Measurements from ENCODE around the gene TMEM255B.
"Not testable (repeated sequence)": the region's sequence is repeated elsewhere in the genome, so short reads cannot be mapped to it uniquely, and the experiment has no call there.

The TMEM255B gene

GRCh38 chr13:113735194-113735593 lies 23.8 kb upstream of the TMEM255B start:
- no peak for DNase-seq

DNA sequence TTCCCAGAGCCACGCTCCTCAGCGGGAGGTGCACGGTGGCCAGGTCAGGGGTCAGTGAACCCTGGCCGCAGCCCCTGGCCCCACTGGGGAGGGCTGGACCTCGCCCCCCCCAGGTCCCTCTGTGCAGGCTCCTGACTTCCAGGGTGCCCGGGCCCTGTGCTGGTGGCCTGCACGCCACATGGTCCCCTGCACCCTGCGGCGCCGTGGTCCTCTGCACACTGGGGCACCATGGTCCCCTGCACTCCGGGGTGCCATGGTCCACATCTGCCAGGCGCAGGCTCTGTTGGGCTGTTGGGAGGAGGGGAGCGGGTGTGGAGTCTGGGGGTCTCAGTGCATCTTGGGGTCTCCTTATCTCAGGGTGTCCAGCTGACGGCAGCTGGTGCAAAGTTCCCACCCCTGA lies 23.3 kb upstream of the TMEM255B start:
- no peak for DNase-seq

DNA sequence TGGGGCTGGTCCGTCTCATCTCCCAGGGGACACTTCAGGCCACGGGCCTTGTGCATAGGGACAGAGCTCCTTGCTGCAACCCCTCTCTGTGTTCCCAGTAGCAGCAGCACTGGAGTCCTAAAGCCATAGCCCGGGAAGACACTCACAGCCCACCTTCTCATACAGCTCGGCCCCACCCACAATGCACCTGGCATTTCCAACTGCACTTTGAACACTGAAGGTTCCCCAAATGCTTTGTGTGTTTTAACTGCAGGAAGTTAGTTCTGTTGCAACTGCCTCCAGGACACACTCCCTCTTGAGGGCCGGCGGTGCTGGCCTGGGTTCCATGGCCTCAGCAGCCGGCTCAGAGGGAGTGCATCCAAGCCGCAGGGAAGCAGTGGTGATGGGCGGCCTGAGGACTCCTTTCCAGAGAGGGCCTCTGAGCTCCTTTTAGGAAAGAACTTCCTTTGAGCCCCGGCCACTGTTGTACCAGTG lies 22.7 kb upstream of the TMEM255B start:
- DNase-seq: no peak

- DNase-seq: no peak
Observed at GRCh38 chr13:113737803-113738202, 21.2 kb upstream of the TMEM255B start.

GRCh38 chr13:113739527-113740285 lies 19.3 kb upstream of the TMEM255B start:
- no peak for DNase-seq

DNA sequence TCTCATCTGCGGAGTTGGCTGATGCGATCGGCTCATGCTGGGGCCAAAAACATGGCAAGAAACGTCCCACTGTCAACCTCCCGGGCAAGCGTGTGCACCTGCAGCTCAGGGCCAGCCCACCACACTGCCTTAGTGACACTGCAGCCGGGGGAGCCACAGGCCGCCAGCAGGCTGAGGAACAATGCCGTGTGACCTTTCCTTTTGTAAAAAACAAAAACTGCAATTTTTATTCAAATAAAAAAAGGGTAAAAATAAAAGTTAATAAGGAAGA lies 18.8 kb upstream of the TMEM255B start:
- no peak for DNase-seq

DNA sequence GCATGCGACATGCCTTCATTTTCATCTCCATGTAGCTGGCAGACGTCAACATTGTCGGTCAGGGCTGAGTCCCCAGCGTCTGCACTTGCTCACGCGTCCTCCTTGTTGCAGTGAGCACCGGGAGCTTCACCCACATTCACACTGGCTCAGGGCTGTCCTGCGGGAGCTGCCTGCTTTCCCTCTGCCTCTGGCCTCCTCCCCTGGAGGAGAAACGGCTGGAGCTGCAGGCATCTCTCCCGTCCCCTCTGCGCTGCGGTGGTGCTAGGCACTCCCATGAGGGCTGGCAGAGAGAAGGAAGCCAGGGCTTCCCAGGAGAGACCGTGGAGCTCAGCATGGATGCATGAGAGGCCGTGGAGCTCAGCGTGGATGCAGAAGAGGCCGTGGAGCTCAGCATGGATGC lies 18.4 kb upstream of the TMEM255B start:
- DNase-seq: no peak

DNA sequence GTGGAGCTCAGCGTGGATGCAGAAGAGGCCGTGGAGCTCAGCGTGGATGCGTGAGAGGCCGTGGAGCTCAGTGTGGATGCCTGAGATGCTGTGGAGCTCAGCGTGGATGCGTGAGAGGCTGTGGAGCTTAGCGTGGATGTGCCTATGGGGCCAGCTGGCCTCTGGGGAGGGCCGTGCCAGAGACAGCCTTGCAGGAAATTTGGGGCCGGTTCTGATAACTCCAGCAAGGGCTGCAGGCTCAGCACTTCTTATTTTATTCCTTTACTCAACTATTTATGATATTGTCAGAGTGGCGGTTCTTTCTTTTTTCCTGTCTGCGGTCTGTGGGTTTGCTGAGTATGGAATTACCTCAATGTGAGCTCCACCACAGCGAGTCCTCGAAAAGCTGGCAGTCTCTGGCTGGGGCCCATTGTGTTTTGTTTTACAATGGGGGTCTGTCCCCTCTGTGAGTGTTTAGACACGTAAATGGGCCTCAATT lies 17.8 kb upstream of the TMEM255B start:
- no peak for DNase-seq

DNA sequence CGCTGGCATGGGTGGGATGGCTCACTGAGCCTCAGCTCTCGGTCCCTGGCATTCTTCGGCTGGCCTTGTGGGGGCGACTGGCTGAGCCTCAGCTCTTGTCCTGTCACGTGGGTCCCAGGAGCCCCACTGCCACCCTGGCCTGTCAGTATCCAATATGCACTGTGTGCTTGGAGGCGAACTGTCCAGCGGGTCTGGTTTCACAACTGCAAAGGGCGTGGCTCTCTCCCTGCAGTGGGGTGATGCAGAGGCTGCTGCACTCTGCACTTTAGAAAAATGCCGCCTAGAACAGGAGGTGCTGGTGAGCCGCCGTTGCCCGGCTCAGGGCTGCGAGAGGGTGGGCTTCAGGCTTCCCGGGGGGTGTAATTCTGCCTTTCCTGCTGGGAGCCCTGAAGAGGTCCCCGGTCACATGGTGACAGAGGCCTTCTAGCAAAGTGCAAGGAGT lies 17.0 kb upstream of the TMEM255B start:
- DNase-seq: no peak

DNA sequence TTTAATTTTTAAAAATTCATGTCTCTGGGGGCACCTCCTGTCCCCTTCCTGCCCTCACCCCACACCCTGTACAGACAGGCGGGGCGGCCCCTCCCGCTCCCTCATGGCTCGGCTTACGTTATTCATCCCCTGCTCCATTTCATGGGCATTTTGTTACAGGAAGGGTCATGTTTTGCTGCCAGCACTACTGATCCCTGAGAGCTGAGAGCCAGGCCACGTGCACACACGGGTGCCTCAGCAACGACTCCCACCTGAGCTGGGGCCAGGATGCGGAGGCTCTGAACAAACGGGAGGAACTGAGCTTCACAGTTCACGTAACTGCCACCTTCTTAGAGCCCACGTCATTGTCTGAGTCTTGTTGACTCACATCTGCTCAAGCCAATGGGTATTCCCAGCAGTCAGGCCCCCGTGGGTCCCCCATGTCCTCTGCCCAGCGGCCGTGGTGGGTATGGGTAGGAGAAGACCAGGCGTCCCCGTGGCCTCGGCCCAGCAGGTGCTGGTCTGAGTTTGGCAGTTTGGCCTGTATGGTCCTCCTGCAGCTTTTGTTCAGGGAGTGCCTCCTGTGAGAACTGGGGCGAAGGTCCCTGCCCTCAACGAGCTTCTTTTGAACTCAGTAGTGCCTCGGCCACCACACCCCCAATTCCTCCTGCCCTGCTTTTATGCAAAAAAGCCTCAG lies 16.4 kb upstream of the TMEM255B start:
- no peak for DNase-seq

DNA sequence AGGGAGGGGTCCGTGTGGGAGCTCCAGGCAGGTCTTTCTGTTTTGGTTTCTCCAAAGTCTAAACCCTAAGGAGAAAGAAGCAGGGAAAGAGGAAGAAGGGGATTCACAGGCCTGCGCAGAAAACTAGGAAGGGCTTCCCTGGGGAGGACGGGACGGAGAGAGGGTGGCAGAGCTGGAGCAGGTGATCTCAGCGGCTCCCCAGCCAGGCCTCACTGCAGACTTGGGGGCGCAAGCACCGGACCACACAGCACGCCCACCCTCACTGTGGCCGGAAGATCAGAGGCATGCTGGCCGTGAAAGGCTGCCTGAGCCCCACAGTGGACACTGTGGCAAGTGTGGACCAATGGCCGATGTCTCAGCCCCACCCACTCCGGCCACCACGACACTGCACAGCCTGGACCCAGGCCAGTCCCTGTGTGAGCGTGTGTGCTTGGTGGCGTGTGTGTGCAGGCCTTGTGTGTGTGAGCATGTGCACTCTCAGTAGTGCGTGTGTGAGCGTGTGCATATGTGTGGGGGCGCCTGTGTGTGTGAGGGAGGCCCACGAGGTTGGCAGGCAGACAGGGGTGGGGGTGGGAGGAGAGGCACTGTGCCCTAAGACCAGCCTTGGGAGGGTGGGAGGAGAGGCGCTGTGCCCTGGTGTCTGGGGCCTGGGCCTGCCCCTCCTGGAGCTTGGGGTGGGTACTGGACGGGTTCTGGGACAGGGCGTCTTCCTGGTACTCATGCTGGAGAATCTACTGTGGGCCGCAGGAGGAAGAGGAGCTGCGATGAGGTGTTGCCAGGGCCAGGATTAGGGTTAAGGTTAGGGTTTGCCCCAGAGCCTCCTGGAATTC lies 15.4 kb upstream of the TMEM255B start:
- no peak for DNase-seq

DNA sequence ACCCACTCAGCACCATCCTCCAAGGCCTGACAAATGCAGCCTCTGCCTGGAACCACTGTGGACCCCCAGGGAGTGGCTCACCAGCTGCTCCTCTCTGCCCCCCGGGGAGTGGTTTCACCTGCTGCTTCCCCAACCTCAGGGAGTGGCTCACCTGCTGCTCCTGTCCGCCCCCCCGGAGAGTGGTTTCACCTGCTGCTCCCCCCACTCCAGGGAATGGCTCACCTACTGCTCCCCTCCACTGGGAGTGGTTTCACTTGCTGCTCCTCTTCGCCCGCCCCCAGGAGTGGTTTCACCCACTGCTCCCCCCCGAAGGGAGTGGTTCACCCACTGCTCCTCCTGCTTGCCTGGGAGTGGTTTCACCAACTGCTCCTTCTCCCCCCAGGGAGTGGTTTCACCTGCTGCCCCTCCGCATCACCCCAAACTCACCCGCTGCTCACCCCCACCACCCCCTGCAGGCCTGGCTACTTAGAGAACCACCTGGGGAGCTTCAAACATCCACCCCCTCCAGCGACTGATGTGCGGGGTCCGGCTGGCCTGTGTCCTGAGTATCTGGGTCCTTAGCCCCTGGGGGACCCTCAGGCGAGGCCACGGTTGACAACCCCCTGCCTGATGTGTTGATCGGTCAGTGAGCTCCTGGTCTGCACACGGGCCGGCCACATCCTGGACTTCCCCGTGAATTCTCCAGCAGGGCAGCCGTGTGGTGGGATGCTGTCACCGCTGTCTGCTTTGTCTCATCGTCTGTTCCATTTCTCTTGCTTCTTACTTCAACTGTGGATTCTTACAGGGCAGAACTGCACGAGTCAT lies 14.6 kb upstream of the TMEM255B start:
- no peak for DNase-seq

GRCh38 chr13:113745059-113745458 lies 14.0 kb upstream of the TMEM255B start:
- DNase-seq: no peak

- DNase-seq: not testable (repeated sequence)
Observed at GRCh38 chr13:113745500-113746142, 13.4 kb upstream of the TMEM255B start.

GRCh38 chr13:113746143-113746525 lies 12.9 kb upstream of the TMEM255B start:
- DNase-seq: no peak

DNA sequence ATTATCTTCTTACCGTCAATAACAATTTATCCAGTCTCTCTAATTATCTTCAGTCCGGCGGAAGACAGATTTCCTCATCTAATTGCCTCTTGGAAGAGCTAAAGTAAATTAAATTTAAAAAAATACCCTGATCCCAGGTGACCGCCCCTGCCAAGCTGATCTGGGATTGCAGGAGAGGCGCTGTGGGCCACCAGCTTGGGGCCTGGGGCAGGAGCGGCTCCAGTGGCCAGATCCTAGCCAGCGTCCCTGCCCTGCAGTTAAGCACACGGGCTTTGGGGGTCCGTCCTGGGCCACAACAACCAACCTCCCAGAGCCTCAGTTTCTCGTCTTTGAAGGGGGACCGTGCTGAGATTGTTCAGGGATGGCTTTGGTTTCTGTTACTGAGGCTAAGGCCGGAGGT lies 12.4 kb upstream of the TMEM255B start:
- DNase-seq: no peak

GRCh38 chr13:113747291-113747833 lies 11.7 kb upstream of the TMEM255B start:
- no peak for DNase-seq

DNA sequence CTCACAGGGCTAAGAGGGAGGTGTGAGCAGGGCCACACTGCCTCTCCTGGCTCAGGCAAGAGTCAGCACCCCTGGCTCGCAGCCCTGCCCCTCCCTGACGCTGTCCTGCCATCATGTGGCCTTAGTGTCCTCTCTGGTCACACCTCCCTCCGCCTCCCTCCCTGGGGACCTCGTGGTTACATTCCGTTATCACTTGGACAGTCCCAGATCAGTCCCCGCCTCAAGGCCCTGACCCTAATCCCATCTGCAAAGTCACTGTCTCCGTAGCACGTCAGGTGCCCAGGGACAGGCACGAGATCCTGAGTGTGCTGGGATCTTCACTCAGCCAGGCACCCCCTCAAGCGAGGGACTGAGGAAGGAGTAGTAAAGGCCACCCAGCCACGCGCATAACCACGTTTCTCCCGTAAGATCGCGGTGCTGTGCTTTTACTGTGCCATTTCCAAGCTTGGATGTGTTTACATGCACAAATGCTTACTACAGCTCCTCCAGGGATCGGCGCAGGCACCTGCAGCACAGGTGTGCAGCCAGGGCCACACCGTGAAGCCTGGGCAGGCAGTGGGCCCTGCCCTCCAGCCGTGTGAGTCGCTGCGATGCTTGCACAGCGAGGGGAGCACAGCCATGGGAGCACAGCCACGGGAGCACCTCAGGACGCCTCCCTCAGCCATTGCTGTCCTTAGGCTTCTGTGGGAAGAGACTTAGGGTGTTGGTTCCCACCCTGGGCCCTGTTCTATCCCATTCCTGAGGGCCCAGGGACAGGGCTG lies 10.7 kb upstream of the TMEM255B start:
- DNase-seq: no peak

DNA sequence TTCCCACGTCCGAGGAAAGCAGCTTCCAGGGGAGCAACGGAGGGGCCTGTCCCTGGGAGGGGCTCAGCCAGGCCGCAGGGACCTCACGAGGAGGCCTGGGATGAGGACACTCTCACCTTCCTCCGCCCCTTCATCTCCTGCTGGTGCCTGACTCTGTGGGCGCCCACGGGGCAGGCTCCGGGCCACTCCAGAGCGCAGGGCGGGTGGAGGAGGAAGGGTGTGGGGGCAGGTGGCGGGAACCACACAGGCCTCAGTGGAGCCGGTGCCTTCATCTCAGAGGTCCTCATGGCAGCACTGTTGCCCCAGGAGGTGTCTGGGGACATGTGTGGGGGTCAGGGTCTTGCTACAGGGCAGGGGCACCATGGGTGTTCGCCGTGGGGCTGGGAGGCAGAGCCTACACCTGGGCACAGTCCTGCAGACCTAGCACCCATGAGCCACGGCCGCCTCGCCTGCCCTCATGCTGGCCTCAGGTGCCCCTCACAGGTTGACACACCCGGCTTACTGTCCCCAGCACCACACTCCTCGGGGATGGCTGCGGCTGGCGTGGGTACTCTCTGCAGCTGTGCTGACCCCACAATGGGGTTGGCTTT lies 10.1 kb upstream of the TMEM255B start:
- no peak for DNase-seq

DNA sequence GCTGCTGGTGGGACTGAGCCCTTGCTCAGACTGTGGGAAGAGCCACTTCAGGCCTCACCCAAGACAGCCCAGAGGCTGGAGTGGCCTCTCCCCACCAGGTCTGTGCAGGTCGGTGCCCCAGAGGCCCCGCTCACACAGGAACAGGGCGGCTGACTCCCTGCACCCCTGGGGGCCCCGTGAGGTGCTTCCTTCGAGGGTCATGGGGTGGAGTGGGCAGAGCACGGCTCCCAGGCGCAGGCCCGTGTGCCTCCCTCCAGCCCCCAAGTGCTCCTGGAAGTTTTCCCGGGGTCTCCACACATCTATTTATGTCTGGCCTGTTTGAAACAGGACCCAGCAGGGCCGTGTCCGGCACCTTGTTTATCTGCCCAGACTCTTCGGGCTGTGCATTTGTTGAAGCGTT lies 9.5 kb upstream of the TMEM255B start:
- DNase-seq: no peak

- DNase-seq: no peak
Observed at GRCh38 chr13:113749967-113750366, 9.1 kb upstream of the TMEM255B start.
